SKM-1 treated with dmso at 0.1 percent for 144 hours (cell line): ENCODE data around the gene SYT9.
"Not testable (repeated sequence)": the region's sequence is repeated elsewhere in the genome, so short reads cannot be mapped to it uniquely, and the experiment has no call there.

ENCODE experiments used
- DNase-seq: peaks from one replicate; lab custom pipeline; 2025; ENCODE audit not compliant: unreplicated experiment; lab: John Stamatoyannopoulos, UW

The SYT9 gene

GRCh38 chr11:7335442-7335841, 83.7 kb downstream of the SYT9 start:
- not testable (repeated sequence) for DNase-seq

- no peak for DNase-seq
Observed at GRCh38 chr11:7341551-7341950, 89.8 kb downstream of the SYT9 start.

GRCh38 chr11:7347611-7348431, 96.1 kb downstream of the SYT9 start:
- DNase-seq: no peak

DNA sequence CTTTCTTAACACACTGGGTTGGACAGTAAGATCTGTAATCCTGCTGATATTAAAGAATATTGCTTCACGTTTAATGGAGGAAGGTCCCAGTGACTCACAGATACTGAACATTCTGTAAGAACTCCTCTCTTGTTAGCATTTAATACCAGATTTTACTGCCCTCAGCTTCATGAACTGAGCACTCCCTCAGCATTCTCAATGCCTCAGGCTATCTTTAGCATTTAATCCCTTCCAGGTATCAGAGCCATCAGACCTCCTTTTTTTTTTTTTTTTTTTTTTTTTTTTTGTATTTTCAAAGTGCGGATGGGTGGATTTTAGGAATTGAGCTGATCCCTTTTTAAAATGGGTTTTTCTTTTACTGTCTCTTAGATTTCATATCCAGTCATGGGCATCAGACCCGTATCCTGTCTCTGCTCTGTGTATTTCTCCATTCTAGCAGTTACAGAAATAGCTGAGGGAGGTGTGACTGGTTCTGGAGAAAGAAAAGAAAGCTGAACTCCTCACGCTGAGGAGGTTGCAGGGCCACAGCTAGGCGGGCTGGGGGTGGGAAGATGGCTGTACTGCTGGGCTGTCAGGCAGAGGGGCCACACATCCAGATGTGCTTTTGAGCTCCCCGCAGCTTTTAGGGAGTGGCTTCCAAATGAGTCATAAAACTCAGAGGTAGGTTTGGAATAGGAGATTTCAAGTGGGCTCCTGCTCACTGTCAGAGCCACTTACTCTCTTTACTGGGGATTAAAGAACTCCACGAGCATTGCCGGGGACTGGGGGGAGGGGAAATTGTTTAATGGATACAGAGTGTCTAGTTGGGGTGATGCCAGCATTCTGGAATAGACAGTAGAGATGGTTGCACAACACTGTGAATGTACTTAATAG, 97.0 kb downstream of the SYT9 start:
- DNase-seq: no peak

GRCh38 chr11:7351228-7351627, 99.5 kb downstream of the SYT9 start:
- no peak for DNase-seq

- DNase-seq: peak; percentile 52
Observed at GRCh38 chr11:7353100-7353499, 101.4 kb downstream of the SYT9 start.

DNA sequence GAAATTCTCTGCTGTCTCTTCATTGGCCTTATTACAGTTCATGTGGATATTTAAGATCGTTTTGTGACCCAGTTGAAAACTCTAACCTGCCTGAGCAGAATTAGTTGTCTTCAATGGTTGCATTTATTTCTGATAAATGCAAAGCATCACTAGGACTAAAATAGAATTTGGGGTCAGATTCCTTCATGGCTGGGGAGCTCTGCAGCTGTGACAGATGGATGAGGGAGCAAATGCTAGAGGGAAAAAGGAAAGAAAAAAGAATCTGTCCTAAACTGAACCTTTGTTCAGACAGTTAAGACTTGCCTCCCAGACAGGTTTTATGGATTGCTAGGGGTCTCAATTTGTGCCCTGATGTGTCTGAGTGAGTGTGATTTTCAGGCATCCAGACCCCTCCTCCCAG, 113.0 kb downstream of the SYT9 start:
- DNase-seq: no peak

DNA sequence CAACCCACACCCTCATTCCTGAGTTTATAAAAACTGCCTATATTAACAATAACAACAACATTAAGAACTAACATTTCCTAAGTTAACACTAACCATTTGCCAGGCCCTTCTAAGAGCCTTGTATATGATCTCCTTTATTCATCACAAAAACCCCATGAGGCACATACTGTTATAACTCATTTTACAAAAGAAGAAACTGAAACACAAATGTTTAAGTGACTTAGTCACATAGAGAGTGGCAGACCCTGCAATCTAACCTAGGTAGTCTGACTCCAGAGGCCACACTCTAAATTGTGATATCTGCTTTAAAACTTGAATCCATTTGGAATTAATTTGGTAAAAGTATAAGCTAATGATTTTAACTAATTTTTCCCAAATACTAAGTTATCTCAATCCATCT, 116.1 kb downstream of the SYT9 start:
- no peak for DNase-seq

DNA sequence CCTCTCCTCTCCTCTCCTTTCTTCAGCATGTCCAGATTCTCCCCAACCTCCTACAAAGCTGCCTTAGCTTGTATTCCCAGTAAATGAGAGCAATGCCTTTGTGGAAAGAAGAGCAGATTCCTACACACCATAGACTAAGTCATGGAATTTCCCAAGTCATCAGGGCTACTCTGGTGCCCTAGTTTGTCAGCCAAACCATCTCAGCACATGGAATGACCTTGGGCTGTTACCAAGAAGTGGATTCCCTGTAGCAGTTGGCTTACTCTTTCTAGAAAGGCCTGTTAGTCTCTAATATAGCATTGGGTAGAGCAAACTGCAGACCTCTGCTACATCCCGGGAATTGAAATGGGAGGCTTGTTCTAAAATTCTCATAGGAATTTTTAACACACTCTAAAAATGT, 124.7 kb downstream of the SYT9 start:
- DNase-seq: no peak

DNA sequence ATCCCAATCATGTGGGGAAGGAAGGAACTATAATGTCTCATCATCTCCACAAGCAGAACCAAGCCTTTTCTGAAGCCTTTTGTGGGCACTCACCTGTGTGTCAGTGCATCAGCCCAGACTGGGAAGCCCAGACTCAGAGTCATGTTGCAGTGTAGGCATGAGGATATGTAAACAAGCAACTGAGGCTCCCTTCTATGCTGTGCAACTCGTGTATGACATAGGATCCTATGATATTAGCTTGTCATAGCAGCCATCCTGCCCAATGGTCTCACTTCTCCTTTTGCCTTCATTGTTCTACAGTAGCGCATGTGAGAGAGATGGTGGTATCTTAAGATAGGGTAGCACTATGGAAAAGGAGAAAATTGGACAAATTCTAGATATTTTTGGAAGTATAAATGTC, 130.2 kb downstream of the SYT9 start:
- DNase-seq: no peak

DNA sequence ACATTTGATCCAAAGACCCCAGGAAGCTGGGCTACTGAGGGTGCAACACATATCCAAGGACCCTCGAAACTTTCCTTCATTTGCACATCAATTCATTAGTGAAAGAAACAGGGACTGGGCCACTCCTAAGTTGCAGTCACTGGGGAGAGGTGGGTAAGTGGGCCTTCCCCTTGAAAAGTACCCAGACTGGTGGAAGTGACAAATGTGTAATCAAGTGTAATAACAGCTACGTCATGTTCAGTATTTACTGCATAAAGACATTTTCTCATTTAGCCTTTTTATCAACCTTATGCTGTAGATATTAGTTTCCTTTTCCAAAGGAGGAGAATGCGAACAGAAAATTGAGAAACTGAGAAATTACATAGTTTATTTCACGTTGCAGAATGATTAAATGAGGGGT, 131.7 kb downstream of the SYT9 start:
- DNase-seq: no peak

DNA sequence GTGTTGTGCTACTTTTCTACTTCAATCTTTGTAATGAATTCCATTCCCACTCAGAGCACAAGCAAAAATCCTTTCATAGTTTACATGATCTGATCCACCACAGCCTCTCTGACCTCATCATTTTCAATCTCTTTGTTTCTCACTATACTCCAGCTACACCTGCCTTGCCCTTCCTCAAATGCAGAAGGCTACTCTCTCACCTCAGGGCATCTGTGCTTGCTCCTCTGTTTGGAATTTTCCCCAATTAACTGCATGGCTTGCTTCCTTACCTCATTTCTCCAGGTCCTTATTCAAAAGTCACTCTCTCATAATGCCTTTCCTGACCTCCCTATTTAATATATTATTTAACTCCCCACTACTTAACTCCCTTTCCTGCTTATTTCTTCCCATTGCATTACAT, 133.0 kb downstream of the SYT9 start:
- DNase-seq: no peak

GRCh38 chr11:7385532-7385931, 133.8 kb downstream of the SYT9 start:
- no peak for DNase-seq

GRCh38 chr11:7413961-7414915, 162.5 kb downstream of the SYT9 start:
- DNase-seq: no peak

DNA sequence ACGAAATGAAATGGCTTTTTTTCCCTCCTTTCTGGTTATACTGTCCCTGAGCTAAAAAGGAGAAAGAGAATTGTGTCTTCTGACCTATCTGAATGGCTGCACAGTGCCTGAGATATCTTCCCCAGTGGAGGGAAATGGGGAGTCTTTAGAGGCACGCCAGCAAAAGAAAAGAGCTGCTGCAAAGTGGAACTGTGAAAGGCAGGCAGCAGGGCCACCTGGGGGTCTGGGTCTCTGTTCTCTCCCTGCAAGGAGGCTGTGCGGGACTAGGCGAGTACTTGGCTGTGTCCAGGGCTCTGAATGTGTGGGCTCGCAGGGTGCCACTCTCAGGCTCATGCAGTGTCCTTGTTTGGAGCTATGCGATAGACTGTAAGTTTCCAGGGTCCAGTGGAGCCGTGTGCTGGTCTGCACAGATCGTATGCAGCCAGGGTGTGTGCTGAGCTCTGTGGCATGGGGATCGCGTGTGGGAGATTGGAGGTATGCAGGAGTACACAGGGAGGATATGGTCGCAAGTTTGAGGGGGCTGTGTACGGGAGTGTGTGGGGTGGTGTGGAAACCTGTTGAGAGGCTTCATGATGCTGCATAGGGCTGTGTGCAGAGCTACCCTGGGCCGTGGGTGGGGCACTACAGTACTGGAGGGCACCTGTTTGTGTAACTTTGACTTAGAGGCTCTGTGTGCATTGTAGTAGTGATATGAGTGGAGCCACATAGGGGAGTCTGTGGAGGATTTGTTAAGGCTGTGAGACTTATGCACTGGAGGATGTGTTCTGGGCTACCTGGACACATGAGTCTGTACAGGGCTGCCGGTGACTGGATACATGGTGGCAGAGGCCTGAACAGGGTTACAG, 163.5 kb downstream of the SYT9 start:
- DNase-seq: no peak

GRCh38 chr11:7416080-7416479, 164.4 kb downstream of the SYT9 start:
- no peak for DNase-seq

GRCh38 chr11:7417328-7417727, 165.6 kb downstream of the SYT9 start:
- no peak for DNase-seq

DNA sequence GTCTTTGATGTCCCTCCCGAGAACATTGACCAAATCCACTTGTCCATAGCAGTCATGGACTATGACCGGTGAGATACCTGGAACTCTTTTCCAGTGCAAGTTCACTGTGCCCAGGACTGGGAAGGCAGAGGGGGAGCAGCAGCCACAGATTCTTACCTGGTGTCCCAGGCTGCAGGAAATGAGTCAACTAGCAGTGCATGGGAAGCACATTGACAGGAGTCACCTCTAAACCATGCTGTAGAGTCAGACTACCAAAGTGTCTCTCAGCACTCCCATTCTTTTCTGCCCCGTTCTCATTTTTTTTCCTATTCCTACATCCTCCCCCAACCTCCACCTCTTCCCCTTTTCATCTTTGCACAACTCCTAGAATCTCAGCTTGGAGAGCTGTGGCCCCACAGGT, 166.4 kb downstream of the SYT9 start:
- no peak for DNase-seq

GRCh38 chr11:7418906-7419305, 167.2 kb downstream of the SYT9 start:
- no peak for DNase-seq

DNA sequence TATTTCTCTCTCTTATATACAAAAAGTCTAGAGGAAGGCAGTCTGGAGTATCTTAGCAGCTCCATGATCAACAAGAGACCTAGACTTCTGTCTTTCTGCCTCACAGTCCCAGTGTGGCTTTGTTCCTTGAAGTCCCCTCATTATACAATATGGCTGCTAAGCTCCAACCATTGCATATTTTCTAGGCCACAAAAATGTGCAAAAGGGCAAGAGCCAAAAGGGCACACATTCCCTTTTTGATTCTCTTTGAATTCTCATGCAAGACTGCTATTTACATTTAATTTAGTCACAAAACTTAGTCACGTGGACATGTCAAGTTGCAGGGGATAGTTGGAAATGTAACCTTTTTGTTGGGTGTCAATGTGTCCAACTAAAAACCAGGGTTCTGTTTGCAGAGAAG, 169.4 kb downstream of the SYT9 start:
- no peak for DNase-seq
